ENCODE data around the gene SLC36A3. TPM values are rescaled to one million over a fixed set of nuclear protein-coding genes. Genes with fewer than 3 reads are reported as not detected.

SLC36A3 gene
- total RNA-seq, 2 experiments from 2014 or later = not detected

GRCh38 chr5:151253605-151253950, 50.0 kb downstream of the SLC36A3 start:
- peak overlapping the region; percentile 99 for H3K4me2 ChIP-seq (ENCODE audit: low read length)
- intact Hi-C loops (cut with micrococcal nuclease; ENCODE audit: unreplicated experiment) = loop anchor here (5.0 to 10.0 kb wide), 4 partner anchors 41 to 769 kb away; partner anchors contain the start of gene G3BP1
- no peaks in the 10 kb centered on the region for H3K9me2 ChIP-seq (ENCODE audit: insufficient read depth, low read length)
- H2AFZ ChIP-seq (ENCODE audit: low read length) = no peak overlapping the region
- H3K9me3 ChIP-seq (ENCODE audit: low read length) = no peaks in the 10 kb centered on the region
- peak overlapping the region; percentile 97 for H3K4me3 ChIP-seq (ENCODE audit: low read depth, low read length, poor library complexity, severe bottlenecking)
- H4K20me1 ChIP-seq (ENCODE audit: insufficient read depth, low read length) = peaks cover 9% of the 10 kb centered on the region; the same call in 1 of the 2 replicates
- ChIA-PET POLR2A (interaction anchor here (1.0 to 4.8 kb wide), 18 partner anchors 10 to 156 kb away, joined by 3 to 49 read pairs (median 6); partner anchors contain the start of gene CCDC69), CTCF (ENCODE audit: unreplicated experiment) (interaction anchor here (1.1 to 2.1 kb wide), 3 partner anchors 35 to 103 kb away, joined by 3 to 9 read pairs (median 6); no protein-coding TSS in a partner anchor)
- peaks cover 56% of the 10 kb centered on the region for H3K79me2 ChIP-seq (ENCODE audit: insufficient read depth, low read depth, low read length)
- peaks cover 17% of the 10 kb centered on the region for H3K36me3 ChIP-seq (ENCODE audit: insufficient read depth, low read length)
- peak overlapping the region; percentile 88 for H3K27ac ChIP-seq (ENCODE audit: low read depth, low read length, poor library complexity, severe bottlenecking)
- H3K4me1 ChIP-seq (ENCODE audit: insufficient read depth, low read length, poor library complexity, severe bottlenecking) = peaks cover 62% of the 10 kb centered on the region
- TF ChIP-seq CTCF (conservative IDR thresholded peaks at IDR 0.05; ENCODE audit: low read length) = no peak
- no peak for TF ChIP-seq EZH2phosphoT487 (IDR thresholded peaks at IDR 0.05; ENCODE audit: borderline replicate concordance, low read depth, low read length)
- no peak for DNase-seq (ENCODE audit: low spot score)
- BruUV-seq (replicated peaks) = no TSS peak

- Histone ChIP-seq H3K9me2 (ENCODE audit: insufficient read depth, low read length) (no peaks in the 10 kb centered on the region), H3K79me2 (ENCODE audit: insufficient read depth, low read depth, low read length) (peaks cover 50% of the 10 kb centered on the region), H2AFZ (ENCODE audit: low read length) (peak within 1 kb of the TSS; percentile 69; the same call in 1 of the 2 replicates), H3K9me3 (ENCODE audit: low read length) (no peaks in the 10 kb centered on the region), H3K4me1 (ENCODE audit: insufficient read depth, low read length, poor library complexity, severe bottlenecking) (peaks cover 56% of the 10 kb centered on the region), H3K4me3 (ENCODE audit: low read depth, low read length, poor library complexity, severe bottlenecking) (peak within 1 kb of the TSS; percentile 97), H3K27ac (ENCODE audit: low read depth, low read length, poor library complexity, severe bottlenecking) (peak within 1 kb of the TSS; percentile 88), H3K36me3 (ENCODE audit: insufficient read depth, low read length) (peaks cover 11% of the 10 kb centered on the region), H4K20me1 (ENCODE audit: insufficient read depth, low read length) (peaks cover 6% of the 10 kb centered on the region; the same call in 1 of the 2 replicates), H3K4me2 (ENCODE audit: low read length) (peak within 1 kb of the TSS; percentile 99)
- DNase-seq (ENCODE audit: low spot score) = peak; percentile 100
- BruUV-seq (replicated peaks) = TSS peak; percentile 82
- ChIA-PET CTCF (ENCODE audit: unreplicated experiment) (interaction anchor here (0.6 to 2.1 kb wide), 11 partner anchors 14 to 533 kb away, joined by 3 to 9 read pairs (median 4); no protein-coding TSS in a partner anchor), POLR2A (interaction anchor here (0.6 to 4.8 kb wide), 38 partner anchors 11 to 522 kb away, joined by 3 to 49 read pairs (median 5); partner anchors contain the start of genes CCDC69 and G3BP1)
- intact Hi-C loops (cut with micrococcal nuclease; ENCODE audit: unreplicated experiment) = loop anchor here (1.0 to 10.0 kb wide), 5 partner anchors 41 to 768 kb away; partner anchors contain the start of genes G3BP1 and TNIP1
- TF ChIP-seq CTCF (conservative IDR thresholded peaks at IDR 0.05; ENCODE audit: low read length) (no peak), EZH2phosphoT487 (IDR thresholded peaks at IDR 0.05; ENCODE audit: borderline replicate concordance, low read depth, low read length) (no peak)
Observed at GRCh38 chr5:151252762-151253604, 50.6 kb downstream of the SLC36A3 start, which contains the start of gene GM2A. TSS of gene GM2A (plus strand) at chr5:151253185. CDS start at chr5:151253217, 32 bp downstream.

Measured in OCI-LY7 (cell line).